HG02943 (cell line): Measurements from ENCODE around the gene FCGR3B.
"Not testable (repeated sequence)": the region's sequence is repeated elsewhere in the genome, so short reads cannot be mapped to it uniquely, and the experiment has no call there.

Source experiments
- ATAC-seq: cut with Tn5 transposase; IDR thresholded peaks from one replicate; pipeline ENCODE4 v1.9.1; 2021; ENCODE audit warnings: mild to moderate bottlenecking, low read depth, moderate library complexity; ENCODE audit not compliant: unreplicated experiment

Gene FCGR3B

GRCh38 chr1:161610198-161610597, 20.8 kb downstream of the FCGR3B start:
- not testable (repeated sequence) for ATAC-seq

GRCh38 chr1:161606541-161607336, 24.2 kb downstream of the FCGR3B start:
- ATAC-seq = not testable (repeated sequence)

GRCh38 chr1:161605762-161606540, 25.0 kb downstream of the FCGR3B start:
- ATAC-seq = not testable (repeated sequence)

- not testable (repeated sequence) for ATAC-seq
Observed at GRCh38 chr1:161605024-161605423, 26.0 kb downstream of the FCGR3B start.

- ATAC-seq = not testable (repeated sequence)
Observed at GRCh38 chr1:161597077-161597476, 33.9 kb downstream of the FCGR3B start.

GRCh38 chr1:161595583-161595982, 35.4 kb downstream of the FCGR3B start:
- ATAC-seq = not testable (repeated sequence)

- not testable (repeated sequence) for ATAC-seq
Observed at GRCh38 chr1:161595173-161595572, 35.8 kb downstream of the FCGR3B start.

GRCh38 chr1:161594269-161594984, 36.5 kb downstream of the FCGR3B start:
- ATAC-seq = not testable (repeated sequence)

- not testable (repeated sequence) for ATAC-seq
Observed at GRCh38 chr1:161593092-161593755, 37.8 kb downstream of the FCGR3B start.

- ATAC-seq = not testable (repeated sequence)
Observed at GRCh38 chr1:161592586-161592985, 38.4 kb downstream of the FCGR3B start.

GRCh38 chr1:161589920-161590319, 41.1 kb downstream of the FCGR3B start:
- ATAC-seq = not testable (repeated sequence)

- ATAC-seq = not testable (repeated sequence)
Observed at GRCh38 chr1:161589365-161589764, 41.6 kb downstream of the FCGR3B start.

GRCh38 chr1:161588596-161588995, 42.4 kb downstream of the FCGR3B start:
- not testable (repeated sequence) for ATAC-seq

- ATAC-seq = not testable (repeated sequence)
Observed at GRCh38 chr1:161582882-161583281, 48.1 kb downstream of the FCGR3B start.

GRCh38 chr1:161580879-161581537, 50.0 kb downstream of the FCGR3B start:
- ATAC-seq = not testable (repeated sequence)

- not testable (repeated sequence) for ATAC-seq
Observed at GRCh38 chr1:161579856-161580507, 51.0 kb downstream of the FCGR3B start.

- not testable (repeated sequence) for ATAC-seq
Observed at GRCh38 chr1:161576676-161577075, 54.3 kb downstream of the FCGR3B start.
